CD4-positive, alpha-beta T cell (primary cell): ENCODE measurements around the gene CAMK2B. TPM values are rescaled to one million over a fixed set of nuclear protein-coding genes. Genes with fewer than 3 reads are reported as not detected.

Source experiments
- ATAC-seq: fragments of 200-7000 bp; cut with Tn5 transposase; one replicate; pipeline ENCODE4 v1.10.0; 2022; ENCODE audit warnings: mild to moderate bottlenecking; ENCODE audit not compliant: poor library complexity
- CTCF ChIA-PET: fragments of 350-600 bp; sonication (Branson Sonifier 250); formaldehyde crosslinking; loops from one replicate; lab custom pipeline; 2021; ENCODE audit warnings: antibody characterized with exemption, inconsistent platforms; lab: Charles Lee
- POLR2A ChIA-PET: fragments of 350-600 bp; sonication (Branson Sonifier 250); formaldehyde crosslinking; loops from one replicate; lab custom pipeline; 2021; ENCODE audit warnings: antibody characterized with exemption, inconsistent platforms; lab: Charles Lee
- DNase-seq, 14 experiments: peaks; one replicate each; pipeline ENCODE4 v3.0.0-alpha.2; 2013 to 2020; ENCODE audit warnings: mixed read lengths in 2 of 14
- H3K27ac ChIP-seq, 2 donors: one replicate each; pipeline versions ENCODE4 v1.5.1 to v1.7.0; 2013; ENCODE audit warnings: low read length in 2 of 2, low read depth in 1 of 2, mild to moderate bottlenecking in 1 of 2
- H3K27me3 ChIP-seq, 2 experiments: 1 replicate in 1 of 2; 2 replicates in 1 of 2; pipeline versions ENCODE4 v1.6.1 to v1.7.0; 2013; ENCODE audit warnings: low read length in 2 of 2, control low read depth in 1 of 2, mild to moderate bottlenecking in 1 of 2, moderate library complexity in 1 of 2; ENCODE audit not compliant: insufficient read depth in 2 of 2, control insufficient read depth in 1 of 2
- H3K36me3 ChIP-seq: one replicate; pipeline ENCODE4 v1.6.1; 2013; ENCODE audit warnings: low read length, control low read depth; ENCODE audit not compliant: insufficient read depth
- H3K4me1 ChIP-seq: one replicate; pipeline ENCODE4 v1.6.1; 2013; ENCODE audit warnings: low read length, control low read depth; ENCODE audit not compliant: insufficient read depth
- H3K4me3 ChIP-seq: one replicate; pipeline ENCODE4 v1.5.1; 2013; ENCODE audit warnings: mild to moderate bottlenecking, low read length, moderate library complexity
- H3K9me3 ChIP-seq, 2 experiments: 1 replicate in 1 of 2; 2 replicates in 1 of 2; pipeline versions ENCODE4 v1.6.1 to v1.7.0; 2013; ENCODE audit warnings: low read length in 2 of 2, mild to moderate bottlenecking in 2 of 2, control low read depth in 1 of 2, moderate library complexity in 1 of 2; ENCODE audit not compliant: control insufficient read depth in 1 of 2, insufficient read depth in 1 of 2
- H3K27ac Mint-ChIP-seq: one replicate; pipeline ENCODE4 v1.8.0; 2020; ENCODE audit warnings: mixed read lengths
- H3K27me3 Mint-ChIP-seq: one replicate; pipeline ENCODE4 v1.8.0; 2021; ENCODE audit warnings: mixed read lengths
- H3K36me3 Mint-ChIP-seq: one replicate; pipeline ENCODE4 v1.8.0; 2021; ENCODE audit warnings: low read depth, mixed read lengths
- H3K4me1 Mint-ChIP-seq: one replicate; pipeline ENCODE4 v1.8.0; 2021; ENCODE audit warnings: low read depth, mixed read lengths
- H3K4me3 Mint-ChIP-seq: one replicate; pipeline ENCODE4 v1.8.0; 2020; ENCODE audit warnings: mild to moderate bottlenecking, mixed read lengths
- H3K9me3 Mint-ChIP-seq: one replicate; pipeline ENCODE4 v1.8.0; 2020; ENCODE audit warnings: mixed read lengths
- intact Hi-C, 2 experiments: fragments of 100-400 bp; cut with DNase I in 1 of 2; cut with micrococcal nuclease in 1 of 2; formaldehyde crosslinking; loops; one replicate each; pipeline versions ENCODE4 v1.15.1 to v1.9.0; 2023 to 2025; cut with DNase I, micrococcal nuclease
- total RNA-seq, 174 experiments: library from RNA in 2 of 174; stranded (reverse) in 2 of 174; gene quantifications; one replicate each; pipeline ENCODE4 v1.2.3 and lab custom pipeline; 2021 to 2026
- TF ChIP-seq, protein P1 (sequence below): fragments of 200-600 bp; IDR thresholded peaks from one replicate; pipeline ENCODE4 v1.8.0; 2022; ENCODE audit warnings: antibody characterized with exemption, mild to moderate bottlenecking

Gene CAMK2B
- total RNA-seq, 2 experiments from 2014 or later, result not detected

DNA sequence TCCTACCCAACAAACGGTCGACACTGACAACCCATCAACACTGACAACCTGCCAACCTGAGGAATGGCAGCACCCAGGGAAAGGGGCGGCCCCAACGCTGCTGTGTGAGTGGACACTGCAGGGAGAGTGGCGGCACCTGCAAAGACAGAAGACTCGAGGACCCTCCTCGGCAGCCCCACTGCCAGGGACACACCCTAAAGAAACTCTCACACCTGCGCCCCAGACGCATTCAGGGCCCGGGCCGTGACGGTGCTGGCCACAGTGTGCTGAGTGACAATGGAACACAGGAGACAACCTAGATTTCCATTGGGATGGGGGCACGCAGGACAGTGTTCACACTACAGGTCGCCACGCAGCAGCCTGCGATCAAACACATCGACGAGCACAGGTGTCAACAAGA lies 3.6 kb downstream of the CAMK2B start:
- no peaks in the 10 kb centered on the region for H3K36me3 Mint-ChIP-seq
- intact Hi-C loops, result no loop called here
- H3K4me1 Mint-ChIP-seq, result peaks cover 4% of the 10 kb centered on the region
- Histone ChIP-seq H3K4me3 (no peak overlapping the region), H3K27me3 (peaks cover 17 to 31% of the 10 kb centered on the region in 2 experiments), H3K36me3 (no peaks in the 10 kb centered on the region), H3K27ac (no peak overlapping the region), H3K4me1 (no peaks in the 10 kb centered on the region), H3K9me3 (peaks cover 0 to 4% of the 10 kb centered on the region in 2 experiments)
- TF ChIP-seq, protein P1, sequence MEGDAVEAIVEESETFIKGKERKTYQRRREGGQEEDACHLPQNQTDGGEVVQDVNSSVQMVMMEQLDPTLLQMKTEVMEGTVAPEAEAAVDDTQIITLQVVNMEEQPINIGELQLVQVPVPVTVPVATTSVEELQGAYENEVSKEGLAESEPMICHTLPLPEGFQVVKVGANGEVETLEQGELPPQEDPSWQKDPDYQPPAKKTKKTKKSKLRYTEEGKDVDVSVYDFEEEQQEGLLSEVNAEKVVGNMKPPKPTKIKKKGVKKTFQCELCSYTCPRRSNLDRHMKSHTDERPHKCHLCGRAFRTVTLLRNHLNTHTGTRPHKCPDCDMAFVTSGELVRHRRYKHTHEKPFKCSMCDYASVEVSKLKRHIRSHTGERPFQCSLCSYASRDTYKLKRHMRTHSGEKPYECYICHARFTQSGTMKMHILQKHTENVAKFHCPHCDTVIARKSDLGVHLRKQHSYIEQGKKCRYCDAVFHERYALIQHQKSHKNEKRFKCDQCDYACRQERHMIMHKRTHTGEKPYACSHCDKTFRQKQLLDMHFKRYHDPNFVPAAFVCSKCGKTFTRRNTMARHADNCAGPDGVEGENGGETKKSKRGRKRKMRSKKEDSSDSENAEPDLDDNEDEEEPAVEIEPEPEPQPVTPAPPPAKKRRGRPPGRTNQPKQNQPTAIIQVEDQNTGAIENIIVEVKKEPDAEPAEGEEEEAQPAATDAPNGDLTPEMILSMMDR, result no peak
- H3K4me3 Mint-ChIP-seq, result no peak overlapping the region
- no peaks in the 10 kb centered on the region for H3K9me3 Mint-ChIP-seq
- DNase-seq, result no peak
- no peak for ATAC-seq
- H3K27me3 Mint-ChIP-seq, result peaks cover 48% of the 10 kb centered on the region
- ChIA-PET CTCF (no interaction called here), POLR2A (no interaction called here)
- no peak overlapping the region for H3K27ac Mint-ChIP-seq

DNA sequence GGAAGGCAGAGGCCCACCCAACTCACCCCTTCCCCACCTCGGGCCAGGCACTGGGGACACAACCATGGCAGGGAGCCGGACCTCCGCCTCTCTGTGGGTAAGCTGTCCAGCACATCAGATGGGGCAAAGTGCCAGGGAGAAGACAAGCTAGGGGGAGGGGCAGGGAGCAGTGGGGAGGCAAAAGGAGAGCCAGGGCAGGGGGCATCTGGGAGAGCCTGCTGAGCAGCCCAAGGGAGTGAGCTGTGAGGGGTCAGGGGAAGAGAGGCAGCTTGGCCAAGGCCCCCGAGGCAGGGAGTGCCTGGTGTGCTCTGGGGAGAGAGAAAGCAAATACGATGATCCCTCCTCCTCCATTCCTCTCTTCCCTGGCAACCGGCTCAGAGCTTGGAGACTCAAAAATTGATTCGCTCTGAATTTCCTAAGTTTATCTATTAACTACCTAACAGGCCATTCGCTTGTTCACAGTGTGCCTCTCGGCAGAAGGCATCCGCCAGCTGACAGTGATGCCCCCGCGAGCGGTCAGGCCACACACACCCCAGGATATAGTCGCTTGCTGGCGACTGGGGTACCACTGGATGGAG lies 4.5 kb downstream of the CAMK2B start:
- Mint-ChIP-seq H3K27me3 (peaks cover 41% of the 10 kb centered on the region), H3K4me3 (no peak overlapping the region), H3K36me3 (no peaks in the 10 kb centered on the region), H3K9me3 (no peaks in the 10 kb centered on the region), H3K27ac (no peak overlapping the region), H3K4me1 (peaks cover 3% of the 10 kb centered on the region)
- no peaks in the 10 kb centered on the region for H3K36me3 ChIP-seq
- CTCF ChIA-PET, result no interaction called here
- intact Hi-C loops, result no loop called here
- H3K9me3 ChIP-seq, result no peaks in the 10 kb centered on the region
- DNase-seq (no peak), ATAC-seq (no peak)
- H3K27ac ChIP-seq, result no peak overlapping the region
- H3K27me3 ChIP-seq, result peaks cover 13 to 22% of the 10 kb centered on the region in 2 experiments
- no peaks in the 10 kb centered on the region for H3K4me1 ChIP-seq
- TF ChIP-seq, protein P1, result no peak
- H3K4me3 ChIP-seq, result no peak overlapping the region
- POLR2A ChIA-PET, result no interaction called here

DNA sequence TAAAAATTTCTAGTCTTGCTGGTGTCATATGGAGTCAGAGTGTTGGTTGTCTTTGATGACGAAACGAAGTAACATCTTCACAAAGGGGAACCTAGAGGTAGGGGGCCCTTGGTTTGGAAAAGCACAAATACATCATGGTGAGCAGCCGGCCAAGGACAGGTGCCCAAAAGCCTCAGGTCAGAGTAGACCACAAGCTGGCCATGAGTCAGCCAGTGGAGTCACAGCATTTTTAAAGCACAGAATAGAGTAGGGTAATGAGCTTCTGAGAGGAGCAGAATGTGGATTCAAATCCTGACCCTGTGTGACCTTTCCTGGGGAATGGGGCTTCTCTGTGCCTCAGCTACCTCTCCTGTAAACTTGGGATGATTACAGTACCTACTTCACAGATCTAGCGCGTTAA lies 5.3 kb downstream of the CAMK2B start:
- TF ChIP-seq, protein P1, result no peak
- ATAC-seq (no peak), DNase-seq (no peak)
- peaks cover 11 to 20% of the 10 kb centered on the region in 2 experiments for H3K27me3 ChIP-seq
- H3K4me1 ChIP-seq, result no peaks in the 10 kb centered on the region
- no peaks in the 10 kb centered on the region for H3K9me3 ChIP-seq
- Mint-ChIP-seq H3K4me1 (no peaks in the 10 kb centered on the region), H3K27me3 (peaks cover 37% of the 10 kb centered on the region), H3K27ac (no peak overlapping the region), H3K36me3 (no peaks in the 10 kb centered on the region), H3K9me3 (no peaks in the 10 kb centered on the region), H3K4me3 (no peak overlapping the region)
- H3K4me3 ChIP-seq, result no peak overlapping the region
- POLR2A ChIA-PET, result no interaction called here
- CTCF ChIA-PET, result no interaction called here
- intact Hi-C loops, result no loop called here
- H3K36me3 ChIP-seq, result no peaks in the 10 kb centered on the region
- no peak overlapping the region for H3K27ac ChIP-seq
